Endothelial cell of umbilical vein (primary cell): ENCODE data around the gene ZNF565. TPM values are rescaled to one million over a fixed set of nuclear protein-coding genes. Genes with fewer than 3 reads are reported as not detected.

ENCODE experiments used
- BruUV-seq: library from RNA; stranded (reverse); fragments of 400-500 nt; replicated peaks from 2 replicates; lab custom pipeline; 2021; lab: Mats Ljungman, UMichigan
- CTCF ChIA-PET: fragments of 300-600, 350-600 bp; sonication (Branson Sonifier 250); formaldehyde crosslinking; loops from one replicate; lab custom pipeline; 2021; ENCODE audit warnings: antibody characterized with exemption, inconsistent platforms; lab: Charles Lee
- POLR2A ChIA-PET: fragments of 300-600, 350-600 bp; sonication (Branson Sonifier 250); formaldehyde crosslinking; loops from one replicate; lab custom pipeline; 2021; ENCODE audit warnings: antibody characterized with exemption, inconsistent platforms; lab: Charles Lee
- DNase-seq: peaks from one replicate; pipeline ENCODE4 v3.0.0-alpha.2; 2011; ENCODE audit warnings: low read depth, low spot score
- FAIRE-seq: peaks from 2 replicates; lab custom pipeline; 2011; peaks lifted over from hg19 to GRCh38; lab: Jason Lieb, UNC
- H2AFZ ChIP-seq: 2 replicates; pipeline ENCODE4 v1.6.0; 2012; ENCODE audit warnings: low read depth, low read length, control low read depth, inconsistent platforms
- H3K27ac ChIP-seq: 2 replicates; pipeline ENCODE4 v1.5.1; 2011; ENCODE audit warnings: low read depth, mild to moderate bottlenecking, control low read depth, low read length, moderate library complexity; ENCODE audit not compliant: insufficient read depth
- H3K27me3 ChIP-seq, 2 experiments: 2 replicates each; pipeline versions ENCODE4 v1.6.0 to v1.6.1; 2011; ENCODE audit warnings: low read length in 2 of 2, mixed read lengths in 1 of 2; ENCODE audit not compliant: control insufficient read depth in 2 of 2, insufficient read depth in 2 of 2
- H3K36me3 ChIP-seq, 2 experiments: 2 replicates in 1 of 2; 3 replicates in 1 of 2; pipeline ENCODE4 v1.5.1; 2011; ENCODE audit warnings: low read length in 2 of 2, mild to moderate bottlenecking in 1 of 2, moderate library complexity in 1 of 2; ENCODE audit not compliant: control insufficient read depth in 2 of 2, insufficient read depth in 2 of 2; ENCODE audit errors: extremely low read depth in 1 of 2
- H3K4me1 ChIP-seq: 3 replicates; pipeline ENCODE4 v1.5.1; 2011; ENCODE audit warnings: mild to moderate bottlenecking, low read length; ENCODE audit not compliant: control insufficient read depth, insufficient read depth; ENCODE audit errors: extremely low read depth
- H3K4me2 ChIP-seq: 2 replicates; pipeline ENCODE4 v1.6.1; 2011; ENCODE audit warnings: low read length, control low read depth, mixed read lengths; ENCODE audit not compliant: insufficient read depth
- H3K4me3 ChIP-seq, 3 experiments: fragments of 200-600 bp in 1 of 3; sonication (generic), shearing (Covaris generic) in 1 of 3; replicated peaks in 1 of 3; 2 replicates each; pipeline ENCODE4 v1.5.1; 2011 to 2016; ENCODE audit warnings: control low read depth in 3 of 3, low read length in 3 of 3, mild to moderate bottlenecking in 2 of 3, inconsistent platforms in 1 of 3, low read depth in 1 of 3, moderate library complexity in 1 of 3; ENCODE audit not compliant: insufficient read depth in 1 of 3
- H3K79me2 ChIP-seq: 2 replicates; pipeline ENCODE4 v1.6.0; 2012; ENCODE audit warnings: low read length, inconsistent platforms; ENCODE audit not compliant: control insufficient read depth, insufficient read depth
- H3K9ac ChIP-seq: replicated peaks from 2 replicates; pipeline ENCODE3; 2011; ENCODE audit warnings: low read length, control low read depth; ENCODE audit not compliant: insufficient read depth; ENCODE audit errors: extremely low read depth
- H3K9me1 ChIP-seq: replicated peaks from 3 replicates; pipeline ENCODE4 v1.6.0; 2011; ENCODE audit warnings: mild to moderate bottlenecking, low read length; ENCODE audit not compliant: control insufficient read depth, insufficient read depth; ENCODE audit errors: extremely low read depth
- H3K9me3 ChIP-seq: replicated peaks from 2 replicates; pipeline ENCODE4 v1.5.1; 2012; ENCODE audit warnings: low read length, inconsistent platforms; ENCODE audit not compliant: control insufficient read depth, insufficient read depth
- H4K20me1 ChIP-seq: replicated peaks from 2 replicates; pipeline ENCODE3; 2011; ENCODE audit warnings: mild to moderate bottlenecking, low read length; ENCODE audit not compliant: control insufficient read depth, insufficient read depth; ENCODE audit errors: extremely low read depth
- CTCF ChIP-seq, 2 donors: IDR thresholded peaks; 1 replicate in 1 of 2; 2 replicates in 1 of 2; pipeline ENCODE4 v1.5.1; 2011; ENCODE audit warnings: low read length in 2 of 2, mild to moderate bottlenecking in 2 of 2, moderate library complexity in 2 of 2, control low read depth in 1 of 2, inconsistent platforms in 1 of 2, low read depth in 1 of 2; ENCODE audit not compliant: insufficient read depth in 1 of 2; ENCODE audit errors: extremely low read depth in 1 of 2
- EZH2 ChIP-seq: IDR thresholded peaks from 2 replicates; pipeline ENCODE4 v1.6.1; 2012; ENCODE audit warnings: borderline replicate concordance, low read depth, mild to moderate bottlenecking, moderate library complexity, low read length, inconsistent platforms; ENCODE audit not compliant: severe bottlenecking
- FOS ChIP-seq: IDR thresholded peaks from 2 replicates; pipeline ENCODE4 v1.6.1; 2011; ENCODE audit warnings: mild to moderate bottlenecking, low read length, moderate library complexity, borderline replicate concordance; ENCODE audit not compliant: insufficient read depth
- GATA2 ChIP-seq: IDR thresholded peaks from 2 replicates; pipeline ENCODE4 v1.7.0; 2011; ENCODE audit warnings: low read depth, mild to moderate bottlenecking, moderate library complexity, mixed read lengths, low read length; ENCODE audit not compliant: insufficient read length, insufficient read depth
- JUN ChIP-seq: IDR thresholded peaks from 2 replicates; pipeline ENCODE4 v1.6.1; 2011; ENCODE audit warnings: borderline replicate concordance, low read depth; ENCODE audit not compliant: insufficient read length, insufficient read depth
- MAX ChIP-seq: IDR thresholded peaks from 2 replicates; pipeline ENCODE4 v1.6.1; 2011; ENCODE audit not compliant: insufficient read depth, insufficient read length
- MYC ChIP-seq: IDR thresholded peaks from one replicate; pipeline ENCODE4 v1.6.1; 2011; ENCODE audit warnings: mild to moderate bottlenecking, low read depth, low read length
- POLR2A ChIP-seq: IDR thresholded peaks from 2 replicates; pipeline ENCODE4 v1.6.1; 2012; ENCODE audit warnings: low read depth, mild to moderate bottlenecking, control low read depth, low read length
- POLR2AphosphoS5 ChIP-seq: IDR thresholded peaks from 2 replicates; pipeline ENCODE4 v1.6.1; 2012; ENCODE audit warnings: low read depth, mild to moderate bottlenecking, control low read depth, low read length, moderate library complexity; ENCODE audit not compliant: insufficient read depth
- dilution Hi-C: fragments of 300-500 bp; cut with MboI; formaldehyde crosslinking; loops from one replicate; pipeline ENCODE4 v1.15.0; 2019; ENCODE audit warnings: low sequenced_read_pairs; ENCODE audit not compliant: extremely low pct_ligation_motif_present
- intact Hi-C: fragments of 100-400 bp; cut with micrococcal nuclease; formaldehyde crosslinking; loops from one replicate; pipeline ENCODE4 v1.10.0; 2022
- polyA plus RNA-seq, 4 experiments: library from polyadenylated mRNA; depleted of rRNA in 3 of 4; stranded (reverse) in 3 of 4; unstranded in 1 of 4; fragments of >200 nt; gene quantifications; 2 replicates each; pipeline versions ENCODE4 v1.2.1 to v1.2.3, GENCODE V29; 2011 to 2012; ENCODE audit warnings: missing spikeins in 1 of 4
- total RNA-seq: library from RNA; stranded (reverse); gene quantifications from 2 replicates; pipeline ENCODE4 v1.2.3, GENCODE V29; 2021

Gene ZNF565
- total and polyA plus RNA-seq, 2 donors (not counting 3 experiments of a cell fraction or from before 2014, with no cell fraction given) = 1.4 to 3.6 TPM

GRCh38 chr19:36163813-36164212 lies 50.7 kb downstream of the ZNF565 start:
- ChIA-PET CTCF (interaction anchor here (1.2 kb wide), 1 partner anchor 11 kb away, joined by 3 read pairs; the partner anchor contains the start of gene COX7A1), POLR2A (no interaction called here)
- intact Hi-C loops = no loop called here
- dilution Hi-C loops = no loop called here
- H3K9me3 ChIP-seq = no peaks in the 10 kb centered on the region
- H3K9ac ChIP-seq = no peak overlapping the region
- no peak overlapping the region for H3K27ac ChIP-seq
- no peaks in the 10 kb centered on the region for H3K27me3 ChIP-seq
- TF ChIP-seq MYC (no peak), POLR2AphosphoS5 (no peak)
- no peaks in the 10 kb centered on the region for H3K9me1 ChIP-seq
- no peaks in the 10 kb centered on the region for H3K79me2 ChIP-seq
- no peaks in the 10 kb centered on the region for H4K20me1 ChIP-seq
- no peaks in the 10 kb centered on the region for H3K36me3 ChIP-seq
- H3K4me2 ChIP-seq = no peak overlapping the region
- H2AFZ ChIP-seq = no peak overlapping the region
- FAIRE-seq = no peak
- DNase-seq = no peak
- no TSS peak for BruUV-seq
- H3K4me1 ChIP-seq = peaks cover under 1% of the 10 kb centered on the region
- H3K4me3 ChIP-seq = no peak overlapping the region

DNA sequence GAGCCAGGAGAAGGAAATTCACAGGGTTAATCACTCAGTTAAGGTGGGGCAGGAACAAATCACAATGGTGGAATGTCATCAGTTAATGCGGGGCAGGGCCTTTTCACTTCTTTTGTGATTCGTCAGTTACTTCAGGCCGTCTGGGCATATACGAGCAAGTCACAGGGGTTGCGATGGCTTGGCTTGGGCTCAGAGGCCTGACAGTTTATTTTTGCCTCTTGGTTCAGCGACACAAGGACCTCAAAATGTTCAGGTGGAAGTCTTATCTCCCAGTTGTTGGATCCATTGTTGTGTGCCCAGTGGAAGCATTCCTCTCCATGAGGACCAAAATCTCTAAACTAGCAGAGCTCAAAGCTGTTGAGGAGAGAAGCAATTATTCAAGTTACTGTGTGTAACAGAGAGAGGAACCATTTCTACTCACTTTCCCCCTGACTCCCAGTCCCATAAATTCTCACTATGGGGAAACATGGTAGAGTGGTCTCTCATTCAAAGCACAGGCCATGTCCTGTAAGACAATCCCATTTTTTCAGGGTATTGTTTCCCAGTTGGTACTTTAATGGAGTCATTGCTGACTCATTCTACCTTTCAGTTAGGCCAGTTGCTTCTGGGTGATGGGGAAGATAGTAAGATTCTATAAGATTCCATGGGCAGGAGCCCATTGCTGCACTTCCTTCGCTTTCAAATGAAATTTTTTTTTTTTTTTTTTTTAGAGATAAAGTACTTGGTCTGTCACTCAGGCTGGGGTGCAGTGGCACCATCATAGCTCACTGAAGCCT lies 53.5 kb downstream of the ZNF565 start:
- Histone ChIP-seq H3K9ac (no peak overlapping the region), H3K4me2 (no peak overlapping the region), H3K27me3 (no peaks in the 10 kb centered on the region), H2AFZ (no peak overlapping the region), H3K27ac (no peak overlapping the region), H3K4me3 (no peak overlapping the region), H3K79me2 (no peaks in the 10 kb centered on the region), H3K36me3 (no peaks in the 10 kb centered on the region), H3K9me1 (no peaks in the 10 kb centered on the region), H4K20me1 (no peaks in the 10 kb centered on the region), H3K9me3 (no peaks in the 10 kb centered on the region), H3K4me1 (no peaks in the 10 kb centered on the region)
- intact Hi-C loops = no loop called here
- FAIRE-seq (no peak), DNase-seq (no peak)
- BruUV-seq = no TSS peak
- POLR2A ChIA-PET = no interaction called here
- CTCF ChIA-PET = no interaction called here
- TF ChIP-seq POLR2A = no peak
- TF ChIP-seq FOS = no peak
- no peak for TF ChIP-seq CTCF (IDR thresholded peaks at IDR 0.05; ENCODE audit: extremely low read depth in 1 of 2, insufficient read depth in 1 of 2, low read depth in 1 of 2, low read length in 2 of 2)
- TF ChIP-seq POLR2AphosphoS5 = no peak
- no peak for TF ChIP-seq MAX
- no peak for TF ChIP-seq MYC
- no peak for TF ChIP-seq EZH2
- no peak for TF ChIP-seq GATA2
- no peak for TF ChIP-seq JUN
- dilution Hi-C loops = no loop called here
